ENCODE results near the gene PCNX1. TPM values are rescaled to one million over a fixed set of nuclear protein-coding genes. Genes with fewer than 3 reads are reported as not detected.
A peak's percentile ranks its signal among the peaks of the same experiment; 100 is the strongest.

PCNX1 gene
- total RNA-seq, 1 donor from 2014 or later = 46.5 TPM

GRCh38 chr14:70906793-70907175 is 475 bp upstream of the PCNX1 start:
- intact Hi-C loops (cut with DNase I) = no loop called here
- no peak for ATAC-seq
- no peak for TF ChIP-seq CTCF (IDR thresholded peaks at IDR 0.05)

DNA sequence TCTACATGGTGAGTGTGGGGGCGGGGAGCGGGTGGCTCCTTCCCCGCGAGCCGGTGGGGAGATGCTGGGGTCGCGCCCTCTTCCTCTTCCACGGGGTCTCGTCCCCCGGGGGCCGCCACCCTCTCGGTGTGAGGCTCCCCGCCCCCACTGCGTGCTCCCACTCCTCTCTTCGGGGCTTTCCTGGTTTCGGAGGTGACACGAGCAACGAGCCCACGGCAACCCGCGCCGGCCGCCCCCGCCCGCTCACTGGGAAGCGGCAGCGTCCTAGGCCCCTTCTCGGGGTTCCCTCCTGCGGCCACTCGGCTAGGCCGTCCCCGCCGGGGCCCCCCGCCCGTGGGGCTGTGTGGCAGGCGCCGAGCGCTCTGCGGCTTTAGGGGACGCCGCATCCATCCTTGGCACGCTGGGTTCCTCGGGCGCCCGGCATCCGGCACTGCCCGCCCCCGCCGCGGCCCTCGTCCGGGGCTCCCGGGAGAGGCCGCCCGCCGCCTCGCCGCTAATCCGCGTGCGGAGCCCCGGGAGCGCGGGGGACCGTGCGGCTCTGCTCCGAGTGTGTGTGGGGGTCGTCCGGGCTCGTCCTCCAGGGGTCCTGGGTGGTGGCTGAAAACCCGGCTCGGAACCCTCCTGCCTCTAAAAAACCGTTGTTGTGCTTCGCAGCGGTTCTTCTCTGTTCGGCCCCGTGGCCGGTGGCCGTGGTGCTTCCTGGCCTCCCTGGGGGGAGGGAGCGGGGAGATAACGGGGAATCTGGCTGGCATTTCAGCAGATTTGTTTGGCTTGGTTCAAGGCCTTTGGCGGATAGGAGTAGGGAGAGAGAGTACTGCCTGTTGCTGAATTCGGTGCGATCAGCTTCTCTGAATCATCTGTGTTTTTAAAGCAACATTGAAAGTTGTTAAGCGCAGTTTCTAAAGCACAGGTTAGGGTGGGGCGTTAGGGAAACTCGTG is 1.0 kb downstream of the PCNX1 start:
- DNase-seq (peak; percentile 82), ATAC-seq (peak; percentile 48)
- Histone ChIP-seq H3K9me3 (no peaks in the 10 kb centered on the region), H3K27ac (peak overlapping the region; percentile 87), H3K4me3 (peak overlapping the region; percentile 97), H3K4me1 (peaks cover 45% of the 10 kb centered on the region), H3K27me3 (no peaks in the 10 kb centered on the region), H3K36me3 (no peaks in the 10 kb centered on the region)
- TF ChIP-seq CTCF (IDR thresholded peaks at IDR 0.05) = no peak
- intact Hi-C loops (cut with DNase I) = no loop called here

More at GRCh38 chr14:70906793-70907175, 475 bp upstream of the PCNX1 start:
- no peaks in the 10 kb centered on the region for H3K36me3 ChIP-seq
- H3K4me3 ChIP-seq = peak overlapping the region; percentile 97
- DNase-seq = no peak
- H3K27me3 ChIP-seq = no peaks in the 10 kb centered on the region
- peak overlapping the region; percentile 87 for H3K27ac ChIP-seq
- peaks cover 38% of the 10 kb centered on the region for H3K4me1 ChIP-seq
- H3K9me3 ChIP-seq = no peaks in the 10 kb centered on the region

GRCh38 chr14:70908935-70909641 is 1.8 kb downstream of the PCNX1 start:
- no peaks in the 10 kb centered on the region for H3K9me3 ChIP-seq
- peaks cover 45% of the 10 kb centered on the region for H3K4me1 ChIP-seq
- intact Hi-C loops (cut with DNase I) = no loop called here
- TF ChIP-seq CTCF (IDR thresholded peaks at IDR 0.05) = no peak
- ATAC-seq = no peak
- H3K27ac ChIP-seq = peak overlapping the region; percentile 87
- H3K36me3 ChIP-seq = no peaks in the 10 kb centered on the region
- H3K4me3 ChIP-seq = peak overlapping the region; percentile 97
- no peak for DNase-seq
- no peaks in the 10 kb centered on the region for H3K27me3 ChIP-seq

- H3K27me3 ChIP-seq = no peaks in the 10 kb centered on the region
- H3K4me1 ChIP-seq = peaks cover 45% of the 10 kb centered on the region
- H3K27ac ChIP-seq = no peak overlapping the region
- DNase-seq (no peak), ATAC-seq (no peak)
- intact Hi-C loops (cut with DNase I) = no loop called here
- H3K36me3 ChIP-seq = no peaks in the 10 kb centered on the region
- TF ChIP-seq CTCF (IDR thresholded peaks at IDR 0.05) = no peak
- H3K9me3 ChIP-seq = no peaks in the 10 kb centered on the region
- H3K4me3 ChIP-seq = peak overlapping the region; percentile 97
Measured at GRCh38 chr14:70909733-70910614, 2.7 kb downstream of the PCNX1 start.

- Histone ChIP-seq H3K27ac (no peak overlapping the region), H3K36me3 (no peaks in the 10 kb centered on the region), H3K4me3 (no peak overlapping the region), H3K9me3 (no peaks in the 10 kb centered on the region), H3K4me1 (peaks cover 37% of the 10 kb centered on the region), H3K27me3 (no peaks in the 10 kb centered on the region)
- intact Hi-C loops (cut with DNase I) = no loop called here
- TF ChIP-seq CTCF (IDR thresholded peaks at IDR 0.05) = no peak
- ATAC-seq = no peak
- no peak for DNase-seq
Measured at GRCh38 chr14:70915415-70915814, 8.2 kb downstream of the PCNX1 start.
